SK-N-SH treated with all-trans-retinoic acid at 6 μM for 48 hours (cell line): ENCODE data around the gene KRTAP4-12.
"Not testable (repeated sequence)": the region's sequence is repeated elsewhere in the genome, so short reads cannot be mapped to it uniquely, and the experiment has no call there.

Experiments
- ATAC-seq: fragments of 200-7000 bp; cut with Tn5 transposase; 3 replicates; pipeline ENCODE4 v1.9.1; 2020; ENCODE audit warnings: mild to moderate bottlenecking, moderate library complexity
- ARNTL ChIP-seq: fragments of 450-650 bp; formaldehyde crosslinking; IDR thresholded peaks from 2 replicates; pipeline ENCODE4 v1.5.0; 2020; ENCODE audit warnings: low read depth, mild to moderate bottlenecking, moderate library complexity, borderline replicate concordance
- CREB5 ChIP-seq: fragments of 250-450 bp; sonication (Bioruptor Pico); IDR thresholded peaks from 2 replicates; pipeline ENCODE4 v1.5.1; 2020; ENCODE audit warnings: low read depth, mild to moderate bottlenecking, moderate library complexity
- CSRNP3 ChIP-seq: fragments of 250-450 bp; sonication (Bioruptor Pico); IDR thresholded peaks from 2 replicates; pipeline ENCODE4 v1.5.1; 2021; ENCODE audit warnings: mild to moderate bottlenecking, moderate library complexity
- ESRRG ChIP-seq: fragments of 250-450 bp; sonication (Bioruptor Pico); IDR thresholded peaks from 2 replicates; pipeline ENCODE4 v1.6.1; 2021; ENCODE audit warnings: mild to moderate bottlenecking
- GLIS3 ChIP-seq: fragments of 250-450 bp; sonication (Bioruptor Pico); IDR thresholded peaks from 2 replicates; pipeline ENCODE4 v1.5.0; 2020; ENCODE audit warnings: mild to moderate bottlenecking, moderate library complexity
- ISL1 ChIP-seq: fragments of 250-450 bp; sonication (Bioruptor Pico); IDR thresholded peaks from 2 replicates; pipeline ENCODE4 v2.1.2; 2022; ENCODE audit warnings: mild to moderate bottlenecking, moderate library complexity
- PPARA ChIP-seq: fragments of 250-450 bp; sonication (Bioruptor Pico); IDR thresholded peaks from 2 replicates; pipeline ENCODE4 v1.5.0; 2020; ENCODE audit warnings: mild to moderate bottlenecking, borderline replicate concordance
- TCF4 ChIP-seq: fragments of 250-450 bp; sonication (Bioruptor Pico); IDR thresholded peaks from 2 replicates; pipeline ENCODE4 v1.8.0; 2021; ENCODE audit warnings: mild to moderate bottlenecking, moderate library complexity, borderline replicate concordance
- ZC3H10 ChIP-seq: fragments of 250-450 bp; sonication (Bioruptor Pico); IDR thresholded peaks from 2 replicates; pipeline ENCODE4 v1.5.1; 2021; ENCODE audit warnings: mild to moderate bottlenecking, moderate library complexity
- ZFP30 ChIP-seq: fragments of 450-650 bp; formaldehyde crosslinking; IDR thresholded peaks from 2 replicates; pipeline ENCODE4 v1.5.0; 2022; ENCODE audit warnings: mild to moderate bottlenecking, moderate library complexity
- ZNF70 ChIP-seq: fragments of 450-650 bp; formaldehyde crosslinking; IDR thresholded peaks from 2 replicates; pipeline ENCODE4 v1.5.0; 2020; ENCODE audit warnings: mild to moderate bottlenecking, moderate library complexity
- TF ChIP-seq, protein P1 (sequence below): fragments of 250-450 bp; sonication (Bioruptor Pico); IDR thresholded peaks from 2 replicates; pipeline ENCODE4 v1.5.0; 2020; ENCODE audit warnings: mild to moderate bottlenecking, moderate library complexity
- TF ChIP-seq, protein P2 (sequence below): fragments of 250-450 bp; sonication (Bioruptor Pico); IDR thresholded peaks from 2 replicates; pipeline ENCODE4 v1.8.0; 2020; ENCODE audit warnings: mild to moderate bottlenecking, moderate library complexity, borderline replicate concordance

The KRTAP4-12 gene

DNA sequence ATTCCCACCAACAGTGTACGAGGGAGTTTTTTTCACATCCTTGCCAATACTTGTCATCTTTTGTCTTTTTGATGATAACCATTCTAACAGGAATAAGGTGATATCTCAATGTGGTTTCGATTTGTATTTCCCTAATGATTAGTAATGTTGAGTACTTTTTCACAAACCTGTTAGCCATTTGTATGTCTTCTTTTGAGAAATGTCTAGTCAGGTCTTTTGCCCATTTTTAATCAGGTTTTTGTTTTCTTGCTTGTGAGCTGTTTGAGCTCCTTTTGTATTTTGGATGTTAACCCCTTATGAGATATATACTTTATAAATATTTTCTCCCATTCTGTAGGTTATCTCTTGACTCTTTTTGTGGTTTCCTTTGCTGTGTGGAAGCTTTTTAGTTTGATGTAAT, 27.5 kb upstream of the KRTAP4-12 start:
- ATAC-seq, result no peak
- TF ChIP-seq PPARA (CRISPR knock-in tag), result no peak
- TF ChIP-seq, protein P1, sequence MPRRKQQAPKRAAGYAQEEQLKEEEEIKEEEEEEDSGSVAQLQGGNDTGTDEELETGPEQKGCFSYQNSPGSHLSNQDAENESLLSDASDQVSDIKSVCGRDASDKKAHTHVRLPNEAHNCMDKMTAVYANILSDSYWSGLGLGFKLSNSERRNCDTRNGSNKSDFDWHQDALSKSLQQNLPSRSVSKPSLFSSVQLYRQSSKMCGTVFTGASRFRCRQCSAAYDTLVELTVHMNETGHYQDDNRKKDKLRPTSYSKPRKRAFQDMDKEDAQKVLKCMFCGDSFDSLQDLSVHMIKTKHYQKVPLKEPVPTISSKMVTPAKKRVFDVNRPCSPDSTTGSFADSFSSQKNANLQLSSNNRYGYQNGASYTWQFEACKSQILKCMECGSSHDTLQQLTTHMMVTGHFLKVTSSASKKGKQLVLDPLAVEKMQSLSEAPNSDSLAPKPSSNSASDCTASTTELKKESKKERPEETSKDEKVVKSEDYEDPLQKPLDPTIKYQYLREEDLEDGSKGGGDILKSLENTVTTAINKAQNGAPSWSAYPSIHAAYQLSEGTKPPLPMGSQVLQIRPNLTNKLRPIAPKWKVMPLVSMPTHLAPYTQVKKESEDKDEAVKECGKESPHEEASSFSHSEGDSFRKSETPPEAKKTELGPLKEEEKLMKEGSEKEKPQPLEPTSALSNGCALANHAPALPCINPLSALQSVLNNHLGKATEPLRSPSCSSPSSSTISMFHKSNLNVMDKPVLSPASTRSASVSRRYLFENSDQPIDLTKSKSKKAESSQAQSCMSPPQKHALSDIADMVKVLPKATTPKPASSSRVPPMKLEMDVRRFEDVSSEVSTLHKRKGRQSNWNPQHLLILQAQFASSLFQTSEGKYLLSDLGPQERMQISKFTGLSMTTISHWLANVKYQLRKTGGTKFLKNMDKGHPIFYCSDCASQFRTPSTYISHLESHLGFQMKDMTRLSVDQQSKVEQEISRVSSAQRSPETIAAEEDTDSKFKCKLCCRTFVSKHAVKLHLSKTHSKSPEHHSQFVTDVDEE, result no peak

GRCh38 chr17:41150026-41150425, 26.0 kb upstream of the KRTAP4-12 start:
- TF ChIP-seq ZNF70 (CRISPR knock-in tag), result no peak
- ATAC-seq, result no peak

DNA sequence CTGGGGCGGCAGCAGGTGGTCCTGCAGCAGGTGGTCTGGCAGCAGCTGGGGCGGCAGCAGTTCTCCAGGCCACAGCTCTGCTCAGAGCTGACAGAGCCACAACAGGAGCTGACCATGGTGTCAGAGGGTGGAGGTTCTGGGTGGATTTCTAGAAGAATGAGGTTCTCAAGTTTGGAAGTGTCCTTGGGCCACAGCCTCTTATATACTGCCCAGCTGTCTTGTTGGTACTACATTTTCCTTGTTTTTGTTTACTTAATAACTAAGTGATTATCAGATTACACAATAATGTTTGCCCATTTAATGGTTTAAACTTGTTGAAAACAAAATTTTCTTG, 25.6 kb upstream of the KRTAP4-12 start, which contains the start of gene KRTAP4-5:
Gene KRTAP4-5 (minus strand): TSS at position 174 of the 334 bp plus-strand sequence. CDS start 58 bp downstream, at position 116.
- ATAC-seq, result no peak
- TF ChIP-seq ZFP30 (CRISPR knock-in tag) (no peak), ESRRG (no peak), ISL1 (CRISPR knock-in tag) (no peak), ARNTL (CRISPR knock-in tag) (no peak)
- TF ChIP-seq, all 23 proteins: peak for 0

GRCh38 chr17:41148971-41149651, 25.1 kb upstream of the KRTAP4-12 start:
- ATAC-seq, result not testable (repeated sequence)

GRCh38 chr17:41147531-41148204, 23.7 kb upstream of the KRTAP4-12 start:
- TF ChIP-seq CSRNP3, result no peak
- no peak for TF ChIP-seq GLIS3
- no peak for TF ChIP-seq ZC3H10
- TF ChIP-seq, protein P1, result no peak
- TF ChIP-seq ISL1 (CRISPR knock-in tag), result no peak
- TF ChIP-seq CREB5 (CRISPR knock-in tag), result no peak
- TF ChIP-seq PPARA (CRISPR knock-in tag), result no peak
- TF ChIP-seq TCF4 (CRISPR knock-in tag), result no peak
- TF ChIP-seq, protein P2, sequence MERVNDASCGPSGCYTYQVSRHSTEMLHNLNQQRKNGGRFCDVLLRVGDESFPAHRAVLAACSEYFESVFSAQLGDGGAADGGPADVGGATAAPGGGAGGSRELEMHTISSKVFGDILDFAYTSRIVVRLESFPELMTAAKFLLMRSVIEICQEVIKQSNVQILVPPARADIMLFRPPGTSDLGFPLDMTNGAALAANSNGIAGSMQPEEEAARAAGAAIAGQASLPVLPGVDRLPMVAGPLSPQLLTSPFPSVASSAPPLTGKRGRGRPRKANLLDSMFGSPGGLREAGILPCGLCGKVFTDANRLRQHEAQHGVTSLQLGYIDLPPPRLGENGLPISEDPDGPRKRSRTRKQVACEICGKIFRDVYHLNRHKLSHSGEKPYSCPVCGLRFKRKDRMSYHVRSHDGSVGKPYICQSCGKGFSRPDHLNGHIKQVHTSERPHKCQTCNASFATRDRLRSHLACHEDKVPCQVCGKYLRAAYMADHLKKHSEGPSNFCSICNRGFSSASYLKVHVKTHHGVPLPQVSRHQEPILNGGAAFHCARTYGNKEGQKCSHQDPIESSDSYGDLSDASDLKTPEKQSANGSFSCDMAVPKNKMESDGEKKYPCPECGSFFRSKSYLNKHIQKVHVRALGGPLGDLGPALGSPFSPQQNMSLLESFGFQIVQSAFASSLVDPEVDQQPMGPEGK (CRISPR knock-in tag), result no peak
- no peak for TF ChIP-seq ARNTL (CRISPR knock-in tag)
- no peak for ATAC-seq
